Measurements from ENCODE around the gene TADA2B. TPM values are rescaled to one million over a fixed set of nuclear protein-coding genes. Genes with fewer than 3 reads are reported as not detected.

The TADA2B gene
- total RNA-seq, 1 donor from 2014 or later = 21.2 TPM

- peaks cover 8% of the 10 kb centered on the region for H3K36me3 Mint-ChIP-seq (ENCODE audit: insufficient read depth)
- H3K9me3 Mint-ChIP-seq (ENCODE audit: low read depth) = no peaks in the 10 kb centered on the region
- H3K27ac Mint-ChIP-seq = no peak overlapping the region
- H3K4me1 Mint-ChIP-seq (ENCODE audit: low read depth) = peaks cover 16% of the 10 kb centered on the region
- DNase-seq (ENCODE audit: low spot score, unreplicated experiment) = no peak
- TF ChIP-seq CTCF (IDR thresholded peaks at IDR 0.05; ENCODE audit: unreplicated experiment) = no peak
- H3K4me3 Mint-ChIP-seq (ENCODE audit: low read depth) = no peak overlapping the region
- H3K27me3 Mint-ChIP-seq = no peaks in the 10 kb centered on the region
Measured at GRCh38 chr4:7049295-7049694, 6.1 kb downstream of the TADA2B start.

GRCh38 chr4:7049739-7050138 lies 6.6 kb downstream of the TADA2B start:
- DNase-seq (ENCODE audit: low spot score, unreplicated experiment) = no peak
- TF ChIP-seq CTCF (IDR thresholded peaks at IDR 0.05; ENCODE audit: unreplicated experiment) = no peak
- Mint-ChIP-seq H3K4me1 (ENCODE audit: low read depth) (peaks cover 12% of the 10 kb centered on the region), H3K36me3 (ENCODE audit: insufficient read depth) (peaks cover 11% of the 10 kb centered on the region), H3K27me3 (no peaks in the 10 kb centered on the region), H3K4me3 (ENCODE audit: low read depth) (no peak overlapping the region), H3K27ac (no peak overlapping the region), H3K9me3 (ENCODE audit: low read depth) (no peaks in the 10 kb centered on the region)

- Mint-ChIP-seq H3K27me3 (no peaks in the 10 kb centered on the region), H3K4me3 (ENCODE audit: low read depth) (no peak overlapping the region), H3K9me3 (ENCODE audit: low read depth) (no peaks in the 10 kb centered on the region), H3K4me1 (ENCODE audit: low read depth) (peaks cover 3% of the 10 kb centered on the region), H3K27ac (no peak overlapping the region), H3K36me3 (ENCODE audit: insufficient read depth) (peaks cover 11% of the 10 kb centered on the region)
- TF ChIP-seq CTCF (IDR thresholded peaks at IDR 0.05; ENCODE audit: unreplicated experiment) = no peak
- no peak for DNase-seq (ENCODE audit: low spot score, unreplicated experiment)
Measured at GRCh38 chr4:7050481-7051143, 7.4 kb downstream of the TADA2B start.

GRCh38 chr4:7051144-7051495 lies 7.9 kb downstream of the TADA2B start:
- H3K27me3 Mint-ChIP-seq = no peaks in the 10 kb centered on the region
- no peak for TF ChIP-seq CTCF (IDR thresholded peaks at IDR 0.05; ENCODE audit: unreplicated experiment)
- H3K4me1 Mint-ChIP-seq (ENCODE audit: low read depth) = peaks cover 3% of the 10 kb centered on the region
- H3K4me3 Mint-ChIP-seq (ENCODE audit: low read depth) = no peak overlapping the region
- no peak for DNase-seq (ENCODE audit: low spot score, unreplicated experiment)
- H3K27ac Mint-ChIP-seq = no peak overlapping the region
- no peaks in the 10 kb centered on the region for H3K9me3 Mint-ChIP-seq (ENCODE audit: low read depth)
- H3K36me3 Mint-ChIP-seq (ENCODE audit: insufficient read depth) = peaks cover 12% of the 10 kb centered on the region

- Mint-ChIP-seq H3K27ac (no peak overlapping the region), H3K9me3 (ENCODE audit: low read depth) (no peaks in the 10 kb centered on the region), H3K27me3 (no peaks in the 10 kb centered on the region), H3K4me1 (ENCODE audit: low read depth) (peaks cover 3% of the 10 kb centered on the region), H3K36me3 (ENCODE audit: insufficient read depth) (peaks cover 11% of the 10 kb centered on the region), H3K4me3 (ENCODE audit: low read depth) (no peak overlapping the region)
- no peak for DNase-seq (ENCODE audit: low spot score, unreplicated experiment)
- no peak for TF ChIP-seq CTCF (IDR thresholded peaks at IDR 0.05; ENCODE audit: unreplicated experiment)
Measured at GRCh38 chr4:7051905-7052304, 8.7 kb downstream of the TADA2B start.
